HepG2 (cell line): ENCODE measurements around the gene SLC29A1. TPM values are rescaled to one million over a fixed set of nuclear protein-coding genes. Genes with fewer than 3 reads are reported as not detected.

Source experiments
- ATF7 ChIP-seq, 2 experiments: fragments of 450-650 bp in 1 of 2; sonication (generic) in 1 of 2; formaldehyde crosslinking in 1 of 2; IDR thresholded peaks; 2 replicates each; pipeline versions ENCODE4 v1.4.0 to v1.6.1; 2016 to 2020; ENCODE audit warnings: antibody characterized with exemption in 1 of 2, mild to moderate bottlenecking in 1 of 2, missing genetic modification reagents in 1 of 2
- FOSL2 ChIP-seq: sonication (generic); formaldehyde crosslinking; IDR thresholded peaks from 2 replicates; pipeline ENCODE4 v1.4.0; 2020; ENCODE audit warnings: missing genetic modification reagents
- HNRNPK ChIP-seq: fragments of 200-400 bp; formaldehyde crosslinking; IDR thresholded peaks from 2 replicates; pipeline ENCODE4 v1.6.1; 2018; ENCODE audit warnings: low read length, low read depth, moderate library complexity, mild to moderate bottlenecking; ENCODE audit not compliant: poor library complexity, severe bottlenecking
- MED8 ChIP-seq: sonication (generic); formaldehyde crosslinking; IDR thresholded peaks from 2 replicates; pipeline ENCODE4 v1.8.1; 2023; ENCODE audit warnings: mild to moderate bottlenecking, missing genetic modification reagents; ENCODE audit not compliant: insufficient replicate concordance
- NR2C2 ChIP-seq: sonication (generic); formaldehyde crosslinking; IDR thresholded peaks from 2 replicates; pipeline ENCODE4 v1.4.0; 2020; ENCODE audit warnings: missing genetic modification reagents, mild to moderate bottlenecking, moderate library complexity, borderline replicate concordance
- REL ChIP-seq: sonication (generic); formaldehyde crosslinking; conservative IDR thresholded peaks from 2 replicates; pipeline ENCODE4 v1.8.0; 2022; ENCODE audit warnings: mild to moderate bottlenecking, missing genetic modification reagents, moderate library complexity
- STAG1 ChIP-seq: sonication (generic); formaldehyde crosslinking; IDR thresholded peaks from 2 replicates; pipeline ENCODE4 v1.4.0; 2020; ENCODE audit warnings: missing genetic modification reagents
- ZNF124 ChIP-seq: sonication (generic); formaldehyde crosslinking; IDR thresholded peaks from 2 replicates; pipeline ENCODE4 v1.4.0; 2020; ENCODE audit warnings: missing genetic modification reagents
- ZNF138 ChIP-seq: sonication (generic); formaldehyde crosslinking; IDR thresholded peaks from 2 replicates; pipeline ENCODE4 v1.5.0; 2020; ENCODE audit warnings: mild to moderate bottlenecking, low read depth, missing genetic modification reagents
- ZNF782 ChIP-seq: sonication (generic); formaldehyde crosslinking; IDR thresholded peaks from 2 replicates; pipeline ENCODE4 v1.4.0; 2020; ENCODE audit warnings: missing genetic modification reagents, mild to moderate bottlenecking, borderline replicate concordance
- polyA plus RNA-seq, 8 experiments: library from polyadenylated mRNA; depleted of rRNA in 3 of 8; stranded (reverse) in 7 of 8; unstranded in 1 of 8; fragments of >200 nt; fragmentation: Illumina TruSeq in 4 of 8; extraction: Trizol in 4 of 8; gene quantifications; 2 replicates each; pipeline versions ENCODE4 v1.2.1 to v1.2.3, GENCODE V29; 2011 to 2016; ENCODE audit warnings: low read depth in 4 of 8, missing spikeins in 1 of 8, mixed read lengths in 1 of 8; ENCODE audit not compliant: insufficient read depth in 1 of 8
- total RNA-seq, 5 experiments: library from RNA; depleted of rRNA; stranded (reverse); fragments of >200 nt; fragmentation: Illumina TruSeq; extraction: Trizol; gene quantifications; 2 replicates each; pipeline ENCODE4 v1.2.3, GENCODE V29; 2016; ENCODE audit warnings: low read depth in 1 of 5
- TF ChIP-seq, protein P1 (sequence below), 2 experiments: fragments of 450-650 bp in 1 of 2; sonication (generic) in 1 of 2; formaldehyde crosslinking in 1 of 2; IDR thresholded peaks; 2 replicates each; pipeline versions ENCODE4 v1.6.1 to v1.8.0; 2016 to 2022; ENCODE audit warnings: antibody characterized with exemption in 1 of 2, mild to moderate bottlenecking in 1 of 2, missing genetic modification reagents in 1 of 2
- TF ChIP-seq, protein P2 (sequence below): sonication (generic); formaldehyde crosslinking; IDR thresholded peaks from 2 replicates; pipeline ENCODE4 v1.8.0; 2022; ENCODE audit warnings: mild to moderate bottlenecking, missing genetic modification reagents, borderline replicate concordance
- TF ChIP-seq, protein P3 (sequence below): sonication (generic); formaldehyde crosslinking; IDR thresholded peaks from 2 replicates; pipeline ENCODE4 v1.4.0; 2020; ENCODE audit warnings: missing genetic modification reagents
- TF ChIP-seq, protein P4 (sequence below): sonication (generic); formaldehyde crosslinking; IDR thresholded peaks from 2 replicates; pipeline ENCODE4 v1.5.0; 2020; ENCODE audit warnings: missing genetic modification reagents

The SLC29A1 gene
- total and polyA plus RNA-seq, 2 of the 13 experiments (the other 11 are each of a cell fraction or from before 2014, with no cell fraction given): 43.2 to 106 TPM

DNA sequence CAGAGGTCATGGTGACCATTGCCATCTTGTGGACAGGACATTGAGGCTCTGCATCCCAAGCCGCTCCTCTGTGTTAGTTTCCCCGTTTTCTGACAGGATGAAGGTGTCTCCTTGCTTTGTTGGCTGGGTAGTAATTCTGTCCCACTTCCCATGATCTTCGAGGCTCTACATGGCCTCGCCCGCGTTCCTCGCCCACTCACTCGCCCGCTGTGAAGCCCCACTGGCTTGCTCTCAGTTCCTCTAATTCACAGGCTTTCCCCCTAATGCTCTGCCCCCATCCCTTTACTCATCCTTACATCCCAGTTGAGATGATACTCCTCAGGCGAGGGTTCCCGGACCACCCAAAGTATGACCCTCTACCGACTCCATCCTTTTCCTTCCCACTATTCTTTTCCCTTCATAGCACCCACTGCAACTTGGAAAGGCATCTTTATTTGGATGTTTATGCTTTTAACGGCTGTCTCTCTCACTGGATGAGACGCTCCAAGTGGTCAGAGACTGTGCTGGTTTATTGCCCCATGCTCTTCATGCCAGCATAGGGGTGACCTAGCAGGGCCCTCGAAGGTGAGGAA is 34.4 kb downstream of the SLC29A1 start (continued):
- TF ChIP-seq, protein P1, sequence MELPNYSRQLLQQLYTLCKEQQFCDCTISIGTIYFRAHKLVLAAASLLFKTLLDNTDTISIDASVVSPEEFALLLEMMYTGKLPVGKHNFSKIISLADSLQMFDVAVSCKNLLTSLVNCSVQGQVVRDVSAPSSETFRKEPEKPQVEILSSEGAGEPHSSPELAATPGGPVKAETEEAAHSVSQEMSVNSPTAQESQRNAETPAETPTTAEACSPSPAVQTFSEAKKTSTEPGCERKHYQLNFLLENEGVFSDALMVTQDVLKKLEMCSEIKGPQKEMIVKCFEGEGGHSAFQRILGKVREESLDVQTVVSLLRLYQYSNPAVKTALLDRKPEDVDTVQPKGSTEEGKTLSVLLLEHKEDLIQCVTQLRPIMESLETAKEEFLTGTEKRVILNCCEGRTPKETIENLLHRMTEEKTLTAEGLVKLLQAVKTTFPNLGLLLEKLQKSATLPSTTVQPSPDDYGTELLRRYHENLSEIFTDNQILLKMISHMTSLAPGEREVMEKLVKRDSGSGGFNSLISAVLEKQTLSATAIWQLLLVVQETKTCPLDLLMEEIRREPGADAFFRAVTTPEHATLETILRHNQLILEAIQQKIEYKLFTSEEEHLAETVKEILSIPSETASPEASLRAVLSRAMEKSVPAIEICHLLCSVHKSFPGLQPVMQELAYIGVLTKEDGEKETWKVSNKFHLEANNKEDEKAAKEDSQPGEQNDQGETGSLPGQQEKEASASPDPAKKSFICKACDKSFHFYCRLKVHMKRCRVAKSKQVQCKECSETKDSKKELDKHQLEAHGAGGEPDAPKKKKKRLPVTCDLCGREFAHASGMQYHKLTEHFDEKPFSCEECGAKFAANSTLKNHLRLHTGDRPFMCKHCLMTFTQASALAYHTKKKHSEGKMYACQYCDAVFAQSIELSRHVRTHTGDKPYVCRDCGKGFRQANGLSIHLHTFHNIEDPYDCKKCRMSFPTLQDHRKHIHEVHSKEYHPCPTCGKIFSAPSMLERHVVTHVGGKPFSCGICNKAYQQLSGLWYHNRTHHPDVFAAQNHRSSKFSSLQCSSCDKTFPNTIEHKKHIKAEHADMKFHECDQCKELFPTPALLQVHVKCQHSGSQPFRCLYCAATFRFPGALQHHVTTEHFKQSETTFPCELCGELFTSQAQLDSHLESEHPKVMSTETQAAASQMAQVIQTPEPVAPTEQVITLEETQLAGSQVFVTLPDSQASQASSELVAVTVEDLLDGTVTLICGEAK (IDR thresholded peaks at IDR 0.05): no peak
- TF ChIP-seq, protein P1 (CRISPR knock-in tag; IDR thresholded peaks at IDR 0.05): no peak
- TF ChIP-seq, protein P2, sequence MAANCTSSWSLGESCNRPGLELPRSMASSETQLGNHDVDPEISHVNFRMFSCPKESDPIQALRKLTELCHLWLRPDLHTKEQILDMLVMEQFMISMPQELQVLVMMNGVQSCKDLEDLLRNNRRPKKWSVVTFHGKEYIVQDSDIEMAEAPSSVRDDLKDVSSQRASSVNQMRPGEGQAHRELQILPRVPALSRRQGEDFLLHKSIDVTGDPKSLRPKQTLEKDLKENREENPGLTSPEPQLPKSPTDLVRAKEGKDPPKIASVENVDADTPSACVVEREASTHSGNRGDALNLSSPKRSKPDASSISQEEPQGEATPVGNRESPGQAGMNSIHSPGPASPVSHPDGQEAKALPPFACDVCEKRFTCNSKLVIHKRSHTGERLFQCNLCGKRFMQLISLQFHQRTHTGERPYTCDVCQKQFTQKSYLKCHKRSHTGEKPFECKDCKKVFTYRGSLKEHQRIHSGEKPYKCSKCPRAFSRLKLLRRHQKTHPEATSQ (CRISPR knock-in tag): no peak
- TF ChIP-seq ZNF782 (CRISPR knock-in tag): 0 out of 2 replicates have a peak, but pooled peaks have one; percentile 4
- peak; percentile 0; the same call in 1 of the 2 replicates for TF ChIP-seq STAG1 (CRISPR knock-in tag)
- TF ChIP-seq MED8 (CRISPR knock-in tag): peak; percentile 15
- TF ChIP-seq, protein P3, sequence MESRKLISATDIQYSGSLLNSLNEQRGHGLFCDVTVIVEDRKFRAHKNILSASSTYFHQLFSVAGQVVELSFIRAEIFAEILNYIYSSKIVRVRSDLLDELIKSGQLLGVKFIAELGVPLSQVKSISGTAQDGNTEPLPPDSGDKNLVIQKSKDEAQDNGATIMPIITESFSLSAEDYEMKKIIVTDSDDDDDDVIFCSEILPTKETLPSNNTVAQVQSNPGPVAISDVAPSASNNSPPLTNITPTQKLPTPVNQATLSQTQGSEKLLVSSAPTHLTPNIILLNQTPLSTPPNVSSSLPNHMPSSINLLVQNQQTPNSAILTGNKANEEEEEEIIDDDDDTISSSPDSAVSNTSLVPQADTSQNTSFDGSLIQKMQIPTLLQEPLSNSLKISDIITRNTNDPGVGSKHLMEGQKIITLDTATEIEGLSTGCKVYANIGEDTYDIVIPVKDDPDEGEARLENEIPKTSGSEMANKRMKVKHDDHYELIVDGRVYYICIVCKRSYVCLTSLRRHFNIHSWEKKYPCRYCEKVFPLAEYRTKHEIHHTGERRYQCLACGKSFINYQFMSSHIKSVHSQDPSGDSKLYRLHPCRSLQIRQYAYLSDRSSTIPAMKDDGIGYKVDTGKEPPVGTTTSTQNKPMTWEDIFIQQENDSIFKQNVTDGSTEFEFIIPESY (CRISPR knock-in tag): 0 out of 2 replicates have a peak, but pooled peaks have one; percentile 6
- TF ChIP-seq, protein P4, sequence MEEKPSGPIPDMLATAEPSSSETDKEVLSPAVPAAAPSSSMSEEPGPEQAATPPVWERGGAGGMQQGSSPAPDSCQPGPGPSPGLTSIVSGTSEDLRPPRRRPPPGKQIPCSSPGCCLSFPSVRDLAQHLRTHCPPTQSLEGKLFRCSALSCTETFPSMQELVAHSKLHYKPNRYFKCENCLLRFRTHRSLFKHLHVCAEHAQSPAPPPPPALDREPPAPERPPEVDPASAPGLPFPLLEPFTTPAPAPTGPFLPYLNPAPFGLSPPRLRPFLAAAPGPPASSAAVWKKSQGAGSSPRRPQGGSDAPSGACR: 0 out of 2 replicates have a peak, but pooled peaks have one; percentile 3
- no peak for TF ChIP-seq ZNF138 (CRISPR knock-in tag)
- no peak for TF ChIP-seq REL (CRISPR knock-in tag)
- no peak for TF ChIP-seq NR2C2 (CRISPR knock-in tag)
- peak; percentile 10; the same call in 1 of the 2 replicates for TF ChIP-seq FOSL2 (CRISPR knock-in tag)
- 0 out of 2 replicates have a peak, but pooled peaks have one; percentile 6 for TF ChIP-seq ZNF124 (CRISPR knock-in tag)
- TF ChIP-seq HNRNPK: peak; percentile 4
- TF ChIP-seq ATF7 (IDR thresholded peaks at IDR 0.05): no peak
- 0 out of 2 replicates have a peak, but pooled peaks have one; percentile 26 for TF ChIP-seq ATF7 (CRISPR knock-in tag; IDR thresholded peaks at IDR 0.05)
